GM12878 (cell line): Measurements from ENCODE around the gene CDC37. TPM values are rescaled to one million over a fixed set of nuclear protein-coding genes. Genes with fewer than 3 reads are reported as not detected.

Source experiments
- ATAC-seq: fragments of 200-7000 bp; cut with Tn5 transposase; 3 replicates; pipeline ENCODE4 v1.9.1; 2020; ENCODE audit warnings: mild to moderate bottlenecking, moderate library complexity
- BruUV-seq: library from RNA; stranded (reverse); fragments of 400-500 nt; replicated peaks from 2 replicates; lab custom pipeline; 2021; lab: Mats Ljungman, UMichigan
- CTCF ChIA-PET: fragments of 300-600 bp; sonication (Branson Sonifier 250); formaldehyde crosslinking; extraction: SDS; loops from one replicate; lab custom pipeline; 2021; ENCODE audit warnings: inconsistent platforms; lab: Yijun Ruan, JAX
- POLR2A ChIA-PET: fragments of 350-600 bp; formaldehyde crosslinking; extraction: SDS; loops from one replicate; lab custom pipeline; 2021; ENCODE audit warnings: inconsistent platforms; lab: Charles Lee
- RAD21 ChIA-PET: fragments of 300-600 bp; sonication (Branson Sonifier 250); formaldehyde crosslinking; loops from one replicate; lab custom pipeline; 2023; ENCODE audit warnings: antibody characterized with exemption; ENCODE audit not compliant: unreplicated experiment; lab: Charles Lee
- SMC1A ChIA-PET: fragments of 300-600 bp; sonication (Branson Sonifier 250); formaldehyde crosslinking; loops from one replicate; lab custom pipeline; 2023; ENCODE audit not compliant: unreplicated experiment, uncharacterized antibody; lab: Charles Lee
- DNase-seq: peaks from one replicate; pipeline ENCODE4 v3.0.0-alpha.2; 2011; ENCODE audit warnings: low read depth, low spot score
- FAIRE-seq: peaks from 3 replicates; lab custom pipeline; 2011; peaks lifted over from hg19 to GRCh38; lab: Jason Lieb, UNC
- H2AFZ ChIP-seq: 2 replicates; pipeline ENCODE4 v1.6.0; 2011; ENCODE audit warnings: low read depth, low read length, control low read depth; ENCODE audit not compliant: control insufficient read depth
- H3K27ac ChIP-seq: 2 replicates; pipeline ENCODE4 v1.5.1; 2011; ENCODE audit warnings: control low read depth; ENCODE audit not compliant: control insufficient read depth, insufficient read depth
- H3K27me3 ChIP-seq, 2 experiments: replicated peaks in 1 of 2; 2 replicates each; pipeline versions ENCODE4 v1.6.0 to v1.6.1; 2011; ENCODE audit warnings: low read length in 1 of 2; ENCODE audit not compliant: control insufficient read depth in 2 of 2, insufficient read depth in 2 of 2
- H3K36me3 ChIP-seq, 2 experiments: 2 replicates each; pipeline ENCODE4 v1.5.1; 2011; ENCODE audit warnings: low read length in 1 of 2; ENCODE audit not compliant: control insufficient read depth in 2 of 2, insufficient read depth in 2 of 2
- H3K4me1 ChIP-seq: 2 replicates; pipeline ENCODE4 v1.6.1; 2011; ENCODE audit warnings: mild to moderate bottlenecking, low read length, moderate library complexity, mixed read lengths; ENCODE audit not compliant: control insufficient read depth, insufficient read depth
- H3K4me2 ChIP-seq: 2 replicates; pipeline ENCODE4 v1.6.0; 2011; ENCODE audit warnings: control low read depth; ENCODE audit not compliant: control insufficient read depth, insufficient read depth
- H3K4me3 ChIP-seq: fragments of 200-600 bp; sonication (generic); 2 replicates; pipeline ENCODE4 v1.5.1; 2016
- H3K79me2 ChIP-seq: 2 replicates; pipeline ENCODE4 v1.6.0; 2011; ENCODE audit warnings: low read length; ENCODE audit not compliant: control insufficient read depth, insufficient read depth
- H3K9ac ChIP-seq: 2 replicates; pipeline ENCODE4 v1.8.0; 2011; ENCODE audit warnings: low read length, control low read depth, mixed read lengths; ENCODE audit not compliant: control insufficient read depth, insufficient read depth
- H3K9me3 ChIP-seq: replicated peaks from 3 replicates; pipeline ENCODE4 v1.5.1; 2011; ENCODE audit warnings: mild to moderate bottlenecking, low read length; ENCODE audit not compliant: control insufficient read depth, insufficient read depth
- H4K20me1 ChIP-seq: 2 replicates; pipeline ENCODE4 v1.6.0; 2011; ENCODE audit not compliant: control insufficient read depth, insufficient read depth
- CHD1 ChIP-seq: IDR thresholded peaks from 2 replicates; pipeline ENCODE4 v1.6.1; 2012; ENCODE audit warnings: low read depth, low read length, improper control_type of control experiment
- ELK1 ChIP-seq: IDR thresholded peaks from 2 replicates; pipeline ENCODE4 v1.6.1; 2012; ENCODE audit warnings: low read depth, low read length, improper control_type of control experiment
- EZH2 ChIP-seq: IDR thresholded peaks from 2 replicates; pipeline ENCODE4 v1.6.1; 2012; ENCODE audit warnings: low read depth, mild to moderate bottlenecking, control low read depth, inconsistent platforms, low read length, borderline replicate concordance; ENCODE audit not compliant: control insufficient read depth
- HDAC2 ChIP-seq: fragments of 200-600 bp; sonication (generic); IDR thresholded peaks from 2 replicates; pipeline ENCODE4 v1.6.1; 2017
- IKZF1 ChIP-seq: fragments of 450-650 bp; conservative IDR thresholded peaks from 2 replicates; pipeline ENCODE4 v1.6.1; 2017; ENCODE audit warnings: antibody characterized with exemption, mild to moderate bottlenecking
- MEF2B ChIP-seq: fragments of 450-650 bp; IDR thresholded peaks from 2 replicates; pipeline ENCODE4 v1.6.1; 2018; ENCODE audit warnings: mild to moderate bottlenecking, moderate library complexity; ENCODE audit not compliant: partially characterized antibody, poor library complexity, severe bottlenecking
- PAX5 ChIP-seq: IDR thresholded peaks from 2 replicates; pipeline ENCODE4 v1.6.1; 2011; ENCODE audit warnings: low read depth, low read length, borderline replicate concordance
- POLR2AphosphoS2 ChIP-seq: IDR thresholded peaks from 2 replicates; pipeline ENCODE4 v1.6.1; 2011; ENCODE audit warnings: low read depth, mild to moderate bottlenecking, low read length, improper control_type of control experiment, moderate library complexity
- SIN3A ChIP-seq: IDR thresholded peaks from 2 replicates; pipeline ENCODE4 v1.6.1; 2012; ENCODE audit warnings: low read depth, low read length, improper control_type of control experiment
- SMAD1 ChIP-seq: fragments of 450-650 bp; IDR thresholded peaks from 2 replicates; pipeline ENCODE4 v1.6.1; 2018; ENCODE audit warnings: mild to moderate bottlenecking, low read depth; ENCODE audit not compliant: partially characterized antibody
- SREBF2 ChIP-seq: IDR thresholded peaks from 2 replicates; pipeline ENCODE4 v1.6.1; 2012; ENCODE audit warnings: mild to moderate bottlenecking, low read length
- STAT1 ChIP-seq: fragments of 450-650 bp; conservative IDR thresholded peaks from 2 replicates; pipeline ENCODE4 v1.6.1; 2014; ENCODE audit warnings: antibody characterized with exemption, mild to moderate bottlenecking
- STAT3 ChIP-seq: IDR thresholded peaks from 2 replicates; pipeline ENCODE4 v1.6.1; 2011; ENCODE audit warnings: low read depth, low read length, improper control_type of control experiment
- TARDBP ChIP-seq: IDR thresholded peaks from 2 replicates; pipeline ENCODE4 v1.6.1; 2016; ENCODE audit warnings: borderline replicate concordance
- ZNF207 ChIP-seq: fragments of 450-650 bp; IDR thresholded peaks from 2 replicates; pipeline ENCODE4 v1.6.1; 2014; ENCODE audit warnings: antibody characterized with exemption, mild to moderate bottlenecking, borderline replicate concordance
- WGBS: methylation state at CpG from one replicate; pipeline ENCODE4 v1.1.6; 2016; ENCODE audit warnings: low lambda C conversion rate; ENCODE audit not compliant: insufficient replicate concordance, insufficient coverage; ENCODE audit errors: missing lambda C conversion rate; 5-methylcytosine and 5-hydroxymethylcytosine counted together
- in situ Hi-C: fragments of 300-500 bp; cut with MboI; formaldehyde crosslinking; loops from 9 replicates; pipeline ENCODE4 v1.14.3; 2018; ENCODE audit warnings: mixed read lengths
- intact Hi-C: fragments of 100-400 bp; cut with micrococcal nuclease; formaldehyde crosslinking; loops from one replicate; pipeline ENCODE4 v1.14.2; 2022; ENCODE audit not compliant: unreplicated experiment
- polyA plus RNA-seq, 11 experiments: library from polyadenylated mRNA; depleted of rRNA in 4 of 11; unstranded in 6 of 11; stranded (reverse) in 5 of 11; fragments of >200 nt; fragmentation: Nextera tagmentation in 4 of 11; fragmentation: Illumina TruSeq in 1 of 11; extraction: Ambion mirVana in 4 of 11; extraction: Trizol in 1 of 11; gene quantifications; 1 replicate in 1 of 11; 2 replicates in 10 of 11; pipeline versions ENCODE4 v1.2.1 to v1.2.3, GENCODE V29; 2011 to 2016; ENCODE audit warnings: inconsistent platforms in 2 of 11, missing spikeins in 2 of 11, low read depth in 1 of 11
- total RNA-seq, 4 experiments: library from RNA; depleted of rRNA in 3 of 4; stranded (reverse); fragments of >200 nt in 3 of 4; fragmentation: Illumina TruSeq in 1 of 4; extraction: Trizol in 1 of 4; gene quantifications; 2 replicates each; pipeline versions ENCODE4 v1.2.1 to v1.2.3, GENCODE V29; 2013 to 2021
- TF ChIP-seq, protein P1 (sequence below): fragments of 450-650 bp; IDR thresholded peaks from 2 replicates; pipeline ENCODE4 v1.6.1; 2017; ENCODE audit warnings: antibody characterized with exemption, mild to moderate bottlenecking, moderate library complexity
- TF ChIP-seq, protein P2 (sequence below): fragments of 450-650 bp; IDR thresholded peaks from 2 replicates; pipeline ENCODE4 v1.6.1; 2016; ENCODE audit warnings: mild to moderate bottlenecking

CDC37 gene
- total and polyA plus RNA-seq, 10 of the 15 experiments (the other 5 are each of a cell fraction or from before 2014, with no cell fraction given) = 4.7 to 265 (median 176) TPM

DNA sequence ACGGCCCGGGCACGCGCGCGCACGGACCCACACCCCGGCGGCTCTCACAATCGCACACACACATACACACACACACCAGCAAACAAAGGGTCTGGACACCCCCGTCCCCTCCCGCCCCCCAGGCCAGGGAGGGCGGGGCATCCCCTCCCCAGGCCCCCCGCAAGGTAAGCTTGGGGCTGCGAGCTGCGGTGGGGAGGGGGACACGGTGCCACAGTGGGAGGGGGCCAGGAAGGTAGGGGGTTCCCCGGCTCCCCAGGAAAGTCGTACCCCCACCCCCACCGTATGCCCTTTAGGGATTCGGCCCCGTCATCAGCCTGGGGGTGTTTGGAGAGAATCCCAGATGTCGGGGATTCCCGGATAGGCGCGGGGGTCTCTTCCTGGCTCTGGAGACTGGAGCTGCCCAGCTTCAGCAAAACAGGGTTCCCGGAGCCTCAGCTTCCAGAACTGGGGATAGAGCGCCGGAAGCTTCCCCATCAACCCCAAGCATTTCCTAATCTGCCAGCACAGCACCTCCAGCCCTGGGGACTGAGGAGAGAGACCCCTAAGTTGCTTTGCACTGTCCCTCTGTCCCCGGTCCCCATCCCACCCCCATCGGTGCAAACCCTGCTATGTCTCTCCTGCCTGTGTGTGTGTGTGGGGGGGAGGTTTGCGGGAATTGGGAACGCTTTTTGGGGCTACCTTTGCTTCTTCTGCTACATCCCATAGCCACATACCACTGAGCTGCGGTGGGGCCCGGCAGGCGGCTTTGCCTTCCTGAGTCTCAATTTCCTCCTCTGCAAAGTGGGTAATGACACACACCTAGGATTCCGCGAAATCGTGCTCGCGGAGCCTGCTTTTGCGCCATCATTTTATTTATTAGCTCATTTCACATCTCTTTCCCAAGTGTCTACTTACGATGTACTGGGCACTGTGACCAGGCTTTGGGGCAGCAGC is 1.8 kb upstream of the CDC37 start:
- RAD21 ChIA-PET = interaction anchor here (0.5 to 7.8 kb wide), 13 partner anchors 8 to 297 kb away, joined by 3 to 209 read pairs (median 5); partner anchors contain the start of genes ICAM1, PDE4A, QTRT1 and TYK2
- ATAC-seq (no peak), FAIRE-seq (no peak), DNase-seq (no peak)
- H3K27ac ChIP-seq = no peak overlapping the region
- peak overlapping the region; percentile 99 for H3K4me2 ChIP-seq
- CTCF ChIA-PET = interaction anchor here (0.6 to 28.5 kb wide), 15 partner anchors 16 to 294 kb away, joined by 3 to 1053 read pairs (median 3); partner anchors contain the start of genes ICAM1 and PDE4A
- intact Hi-C loops (loop anchor here (2.0 to 10.0 kb wide), 5 partner anchors 20 to 162 kb away; partner anchors contain the start of genes CDKN2D, KEAP1 and KRI1), in situ Hi-C loops (no loop called here)
- peaks cover 0 to 4% of the 10 kb centered on the region in 2 experiments; a peak in 2 of 4 replicates for H3K36me3 ChIP-seq
- peak overlapping the region; percentile 30; the same call in 1 of the 2 replicates for H2AFZ ChIP-seq
- peak overlapping the region; percentile 95 for H3K4me3 ChIP-seq
- peaks cover 31% of the 10 kb centered on the region for H3K79me2 ChIP-seq
- no peaks in the 10 kb centered on the region for H3K9me3 ChIP-seq
- H3K9ac ChIP-seq = peak overlapping the region; percentile 26; the same call in 1 of the 2 replicates
- no TSS peak for BruUV-seq
- POLR2A ChIA-PET = interaction anchor here (1.1 to 8.3 kb wide), 8 partner anchors 7 to 136 kb away, joined by 3 to 122 read pairs (median 11); partner anchors contain the start of gene PDE4A
- SMC1A ChIA-PET = interaction anchor here (1.0 to 16.0 kb wide), 7 partner anchors 10 to 247 kb away, joined by 3 to 364 read pairs (median 5); partner anchors contain the start of genes ICAM1 and PDE4A
- 0 out of 2 replicates have a peak, but pooled peaks cover 3% of the 10 kb centered on the region for H4K20me1 ChIP-seq
- 15% methylated on average over 36 of the region's 43 CpGs for WGBS
- H3K27me3 ChIP-seq = peaks cover 0 to 3% of the 10 kb centered on the region in 2 experiments; a peak in 2 of 4 replicates
- H3K4me1 ChIP-seq = peaks cover 43% of the 10 kb centered on the region
- TF ChIP-seq, protein P1, sequence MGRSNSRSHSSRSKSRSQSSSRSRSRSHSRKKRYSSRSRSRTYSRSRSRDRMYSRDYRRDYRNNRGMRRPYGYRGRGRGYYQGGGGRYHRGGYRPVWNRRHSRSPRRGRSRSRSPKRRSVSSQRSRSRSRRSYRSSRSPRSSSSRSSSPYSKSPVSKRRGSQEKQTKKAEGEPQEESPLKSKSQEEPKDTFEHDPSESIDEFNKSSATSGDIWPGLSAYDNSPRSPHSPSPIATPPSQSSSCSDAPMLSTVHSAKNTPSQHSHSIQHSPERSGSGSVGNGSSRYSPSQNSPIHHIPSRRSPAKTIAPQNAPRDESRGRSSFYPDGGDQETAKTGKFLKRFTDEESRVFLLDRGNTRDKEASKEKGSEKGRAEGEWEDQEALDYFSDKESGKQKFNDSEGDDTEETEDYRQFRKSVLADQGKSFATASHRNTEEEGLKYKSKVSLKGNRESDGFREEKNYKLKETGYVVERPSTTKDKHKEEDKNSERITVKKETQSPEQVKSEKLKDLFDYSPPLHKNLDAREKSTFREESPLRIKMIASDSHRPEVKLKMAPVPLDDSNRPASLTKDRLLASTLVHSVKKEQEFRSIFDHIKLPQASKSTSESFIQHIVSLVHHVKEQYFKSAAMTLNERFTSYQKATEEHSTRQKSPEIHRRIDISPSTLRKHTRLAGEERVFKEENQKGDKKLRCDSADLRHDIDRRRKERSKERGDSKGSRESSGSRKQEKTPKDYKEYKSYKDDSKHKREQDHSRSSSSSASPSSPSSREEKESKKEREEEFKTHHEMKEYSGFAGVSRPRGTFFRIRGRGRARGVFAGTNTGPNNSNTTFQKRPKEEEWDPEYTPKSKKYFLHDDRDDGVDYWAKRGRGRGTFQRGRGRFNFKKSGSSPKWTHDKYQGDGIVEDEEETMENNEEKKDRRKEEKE = no peak
- TF ChIP-seq TARDBP (no peak), PAX5 (no peak), SIN3A (no peak), EZH2 (no peak), IKZF1 (peak; percentile 35; the same call in 1 of the 2 replicates), SREBF2 (no peak), MEF2B (no peak), STAT3 (no peak), HDAC2 (no peak), SMAD1 (no peak), CHD1 (no peak), POLR2AphosphoS2 (no peak), STAT1 (no peak), ELK1 (no peak), ZNF207 (no peak)
- TF ChIP-seq, protein P2, sequence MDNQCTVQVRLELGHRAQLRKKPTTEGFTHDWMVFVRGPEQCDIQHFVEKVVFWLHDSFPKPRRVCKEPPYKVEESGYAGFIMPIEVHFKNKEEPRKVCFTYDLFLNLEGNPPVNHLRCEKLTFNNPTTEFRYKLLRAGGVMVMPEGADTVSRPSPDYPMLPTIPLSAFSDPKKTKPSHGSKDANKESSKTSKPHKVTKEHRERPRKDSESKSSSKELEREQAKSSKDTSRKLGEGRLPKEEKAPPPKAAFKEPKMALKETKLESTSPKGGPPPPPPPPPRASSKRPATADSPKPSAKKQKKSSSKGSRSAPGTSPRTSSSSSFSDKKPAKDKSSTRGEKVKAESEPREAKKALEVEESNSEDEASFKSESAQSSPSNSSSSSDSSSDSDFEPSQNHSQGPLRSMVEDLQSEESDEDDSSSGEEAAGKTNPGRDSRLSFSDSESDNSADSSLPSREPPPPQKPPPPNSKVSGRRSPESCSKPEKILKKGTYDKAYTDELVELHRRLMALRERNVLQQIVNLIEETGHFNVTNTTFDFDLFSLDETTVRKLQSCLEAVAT = peak; percentile 86
